H7 (cell line): ENCODE data around the gene SRSF2. TPM values are rescaled to one million over a fixed set of nuclear protein-coding genes. Genes with fewer than 3 reads are reported as not detected.

Source experiments
- DNase-seq: peaks from one replicate; pipeline ENCODE4 v3.0.0; 2012
- H3K27me3 ChIP-seq: 2 replicates; pipeline ENCODE4 v1.6.0; 2011; ENCODE audit warnings: mild to moderate bottlenecking, low read length; ENCODE audit not compliant: control insufficient read depth, insufficient read depth
- H3K36me3 ChIP-seq: replicated peaks from 2 replicates; pipeline ENCODE4 v1.5.1; 2011; ENCODE audit warnings: low read length; ENCODE audit not compliant: control insufficient read depth, insufficient read depth
- H3K4me3 ChIP-seq: 2 replicates; pipeline ENCODE4 v1.5.1; 2011; ENCODE audit warnings: low read depth, mild to moderate bottlenecking, control low read depth, low read length, moderate library complexity; ENCODE audit not compliant: insufficient read depth
- total RNA-seq: library from RNA; depleted of rRNA; stranded (reverse); fragments of >200 nt; shearing (Covaris generic); gene quantifications from 2 replicates; pipeline ENCODE4 v1.2.3, GENCODE V29; 2014; rRNA removed

SRSF2 gene
- 327 and 489 TPM in 2 replicates for total RNA-seq

- Histone ChIP-seq H3K4me3 (peak within 1 kb of the TSS; percentile 98), H3K27me3 (no peaks in the 10 kb centered on the region), H3K36me3 (peaks cover 31% of the 10 kb centered on the region)
- peak; percentile 99 for DNase-seq
These were observed at the start of gene SRSF2 for GRCh38 chr17:76737082-76737675. Gene SRSF2, minus strand, starts transcription at chr17:76737331. Its CDS starts 171 bp downstream, at chr17:76737160.

- H3K4me3 ChIP-seq = no peak overlapping the region
- no peaks in the 10 kb centered on the region; the same call in 1 of the 2 replicates for H3K36me3 ChIP-seq
- no peak for DNase-seq
- H3K27me3 ChIP-seq = no peaks in the 10 kb centered on the region
These were observed 47.8 kb upstream of the SRSF2 start for GRCh38 chr17:76784926-76785325.

DNA sequence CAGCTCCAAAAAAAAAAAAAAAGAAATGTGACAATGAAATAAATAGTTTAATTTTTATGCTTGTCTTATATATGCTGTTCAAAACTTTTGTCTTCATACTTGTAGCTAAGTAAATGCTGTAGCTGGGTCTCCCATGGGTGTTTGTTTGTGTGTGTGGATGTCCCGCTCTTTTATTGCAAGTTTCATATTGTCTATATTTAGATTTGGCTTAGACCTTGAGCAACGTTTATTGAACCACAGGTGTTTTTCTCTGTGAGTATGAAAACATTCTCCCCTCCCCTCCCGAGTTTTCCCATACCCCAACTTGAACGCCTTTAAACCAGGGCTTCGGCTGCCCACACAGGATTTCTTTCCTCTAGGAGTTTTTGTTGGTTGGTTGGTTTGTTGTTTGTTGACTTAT lies 46.0 kb upstream of the SRSF2 start:
- Histone ChIP-seq H3K27me3 (no peaks in the 10 kb centered on the region), H3K4me3 (no peak overlapping the region), H3K36me3 (peaks cover 1% of the 10 kb centered on the region; the same call in 1 of the 2 replicates)
- DNase-seq = no peak

GRCh38 chr17:76781056-76781982 lies 44.2 kb upstream of the SRSF2 start:
- DNase-seq = peak; percentile 43

GRCh38 chr17:76775021-76775600 lies 38.0 kb upstream of the SRSF2 start:
- Histone ChIP-seq H3K4me3 (no peak overlapping the region), H3K27me3 (no peaks in the 10 kb centered on the region), H3K36me3 (peaks cover 5% of the 10 kb centered on the region)
- no peak for DNase-seq

More at GRCh38 chr17:76781056-76781982, 44.2 kb upstream of the SRSF2 start:
- Histone ChIP-seq H3K4me3 (no peak overlapping the region), H3K36me3 (peaks cover 3% of the 10 kb centered on the region), H3K27me3 (no peaks in the 10 kb centered on the region)

DNA sequence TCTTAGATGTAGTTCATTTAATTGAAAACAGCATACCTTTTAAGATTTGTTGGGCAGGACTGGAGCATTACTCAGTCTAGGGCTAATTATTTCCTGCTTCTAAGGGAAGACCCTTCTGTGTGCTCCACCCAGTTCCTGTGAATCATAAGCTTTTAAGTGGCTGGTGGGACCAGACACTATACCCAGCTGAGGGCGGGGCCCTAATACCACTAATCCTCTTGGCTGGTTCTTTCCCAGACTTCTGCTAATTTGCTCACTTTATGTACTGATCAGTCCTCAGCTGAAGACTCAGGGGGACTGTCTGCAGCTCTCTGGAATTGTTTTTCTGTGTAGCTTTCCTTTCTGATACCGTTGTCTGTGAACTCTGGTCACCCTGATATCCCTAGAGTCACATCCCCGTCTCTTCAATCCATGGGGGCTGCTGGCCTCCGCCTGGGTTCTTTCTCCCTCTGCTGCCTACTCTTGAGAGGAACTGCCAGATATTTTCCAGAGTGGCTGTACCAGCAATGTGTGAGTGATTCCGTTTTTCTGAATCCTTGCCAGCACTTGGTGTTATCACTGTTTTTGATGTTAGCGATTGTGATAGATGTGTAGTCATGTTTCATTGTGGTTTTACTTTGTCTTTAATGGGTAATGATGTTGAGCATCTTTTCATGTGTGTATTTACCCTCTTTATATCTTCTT lies 35.9 kb upstream of the SRSF2 start:
- Histone ChIP-seq H3K27me3 (no peaks in the 10 kb centered on the region), H3K36me3 (peaks cover 4% of the 10 kb centered on the region), H3K4me3 (no peak overlapping the region)
- DNase-seq = no peak

- no peak for DNase-seq
- no peak overlapping the region for H3K4me3 ChIP-seq
These were observed 21.4 kb upstream of the SRSF2 start for GRCh38 chr17:76758570-76758969.

DNA sequence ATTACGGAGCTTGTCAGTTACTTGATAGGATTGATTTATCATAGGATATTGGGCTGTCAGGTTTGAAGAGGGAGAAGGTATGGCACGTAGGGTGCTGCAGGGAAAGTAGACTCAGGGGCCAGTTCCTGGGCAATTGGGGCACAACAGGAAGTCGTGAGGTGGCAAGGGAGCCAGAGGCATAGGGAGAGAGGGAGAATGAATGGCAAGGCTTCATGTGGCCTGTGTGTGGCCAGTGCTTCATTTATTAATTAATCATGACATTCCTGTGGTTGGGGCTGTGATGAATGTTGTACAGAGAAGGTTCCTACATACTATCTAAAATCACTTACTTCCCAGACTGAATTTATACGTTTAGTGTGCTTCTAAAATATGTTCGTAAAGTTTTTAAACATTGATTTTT lies 20.1 kb upstream of the SRSF2 start:
- no peak overlapping the region for H3K4me3 ChIP-seq
- H3K27me3 ChIP-seq = no peaks in the 10 kb centered on the region
- DNase-seq = no peak
- H3K36me3 ChIP-seq = peaks cover 2% of the 10 kb centered on the region; the same call in 1 of the 2 replicates

More at GRCh38 chr17:76758570-76758969, 21.4 kb upstream of the SRSF2 start:
- H3K36me3 ChIP-seq = peaks cover 2% of the 10 kb centered on the region; the same call in 1 of the 2 replicates
- no peaks in the 10 kb centered on the region for H3K27me3 ChIP-seq

DNA sequence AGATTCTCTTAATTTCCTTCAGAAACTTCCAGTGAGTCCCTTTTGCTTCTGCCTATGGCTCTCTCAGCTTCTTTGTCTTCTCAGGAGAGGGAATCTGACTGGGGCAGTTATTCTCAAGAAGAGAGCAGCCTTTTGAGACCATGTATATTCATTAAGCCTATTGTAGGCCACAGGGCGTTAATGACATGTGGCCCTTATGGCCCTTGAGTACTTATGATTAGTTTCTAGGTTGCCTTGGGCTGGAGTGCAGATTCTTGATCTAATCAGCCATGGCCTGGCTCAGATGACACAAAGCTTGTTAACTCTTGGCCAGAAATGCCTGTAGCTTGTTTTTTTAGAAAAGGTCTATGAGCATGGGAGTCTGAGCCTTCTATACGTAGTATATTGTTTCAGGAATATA lies 18.2 kb upstream of the SRSF2 start:
- no peak for DNase-seq
- Histone ChIP-seq H3K36me3 (peaks cover 2% of the 10 kb centered on the region; the same call in 1 of the 2 replicates), H3K4me3 (no peak overlapping the region), H3K27me3 (no peaks in the 10 kb centered on the region)

DNA sequence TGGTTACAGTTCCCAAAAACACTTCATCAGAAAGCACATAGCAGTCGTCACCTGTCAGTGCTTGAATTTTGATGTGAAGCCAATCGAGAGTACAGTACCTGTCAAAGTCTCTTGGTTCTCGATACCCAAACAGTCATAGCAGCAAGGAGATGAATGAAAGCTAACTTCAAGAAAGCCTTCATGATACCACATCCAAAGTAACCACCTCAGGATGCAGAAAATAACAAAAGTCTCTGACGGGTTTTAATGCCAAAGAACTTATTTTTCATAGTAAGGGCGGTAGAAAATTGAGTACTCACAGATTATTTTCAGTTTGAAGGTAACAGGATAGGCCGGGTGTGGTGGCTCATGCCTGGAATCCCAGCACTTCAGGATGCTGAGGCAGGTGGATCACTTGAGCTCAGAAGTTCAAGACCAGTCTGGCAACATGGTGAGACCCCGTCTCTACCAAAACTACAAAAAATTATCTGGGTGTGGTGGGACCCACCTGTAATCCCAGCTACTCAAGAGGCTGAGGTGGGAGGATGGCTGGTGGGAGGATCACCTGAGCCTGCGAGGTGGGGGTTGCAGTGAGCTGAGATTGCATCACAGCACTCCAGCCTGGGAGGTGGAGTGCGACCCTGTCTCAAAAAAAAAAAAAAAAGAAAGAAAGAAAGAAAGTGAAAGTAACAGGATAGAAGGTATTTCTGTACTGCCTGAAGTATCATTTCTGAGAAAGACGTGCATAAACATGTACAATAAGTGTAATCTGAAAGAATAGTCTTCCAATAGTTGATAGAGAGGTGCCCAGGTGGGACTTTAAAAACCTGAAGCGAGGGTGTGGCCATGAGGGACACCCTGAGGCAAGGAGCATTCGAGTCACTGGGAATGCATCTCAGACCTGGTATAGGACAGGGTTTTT lies 16.2 kb upstream of the SRSF2 start:
- Histone ChIP-seq H3K36me3 (peaks cover 2% of the 10 kb centered on the region; the same call in 1 of the 2 replicates), H3K4me3 (no peak overlapping the region), H3K27me3 (no peaks in the 10 kb centered on the region)
- no peak for DNase-seq

DNA sequence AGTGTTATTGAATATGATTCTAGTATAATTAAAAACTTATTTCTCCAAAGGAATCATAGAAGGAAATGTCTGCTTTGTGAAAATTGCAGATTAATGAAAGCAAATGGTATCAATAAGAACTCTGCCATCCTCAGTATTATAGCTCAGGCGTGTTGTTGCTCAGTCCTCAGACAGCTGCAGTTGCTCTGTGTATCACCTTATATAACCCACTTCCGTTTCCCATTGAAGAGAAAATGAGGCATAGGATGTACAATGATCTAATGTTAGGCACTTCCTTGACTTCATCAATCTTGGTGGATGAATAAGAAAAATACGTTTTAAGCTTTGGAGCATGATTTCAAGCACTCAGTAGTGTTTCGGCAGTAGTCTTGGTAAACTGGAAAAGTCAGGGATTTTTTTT lies 14.9 kb upstream of the SRSF2 start:
- Histone ChIP-seq H3K27me3 (no peaks in the 10 kb centered on the region), H3K4me3 (no peak overlapping the region), H3K36me3 (peaks cover 2% of the 10 kb centered on the region; the same call in 1 of the 2 replicates)
- no peak for DNase-seq

DNA sequence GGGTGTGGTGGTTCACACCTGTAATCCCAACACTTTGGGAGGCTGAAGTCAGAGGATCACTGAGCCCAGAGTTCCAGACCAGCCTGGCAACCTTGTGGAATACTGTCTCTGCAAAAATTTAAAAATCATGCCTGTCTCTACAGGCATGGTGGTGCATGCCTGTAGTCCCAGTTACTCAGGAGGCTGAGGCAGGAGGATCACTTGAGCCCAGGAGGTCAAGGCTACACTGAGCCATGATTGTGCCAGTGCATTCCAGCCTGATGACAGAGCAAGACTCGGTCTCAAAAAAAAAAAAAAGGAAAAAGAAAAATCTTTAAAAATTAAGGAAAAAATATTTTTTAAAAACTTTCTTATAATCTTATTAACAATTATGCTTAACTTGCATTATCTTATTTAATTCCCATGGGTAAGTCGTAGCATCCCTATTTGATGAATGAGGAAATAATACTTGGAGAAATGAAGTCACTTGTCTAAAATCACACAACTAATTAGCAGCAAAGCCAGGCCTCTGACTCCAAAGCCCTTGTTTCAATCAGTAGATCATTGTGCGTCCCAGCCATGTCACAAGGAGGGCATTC lies 14.4 kb upstream of the SRSF2 start:
- no peaks in the 10 kb centered on the region; the same call in 1 of the 2 replicates for H3K36me3 ChIP-seq
- no peak for DNase-seq
- H3K4me3 ChIP-seq = no peak overlapping the region
- no peaks in the 10 kb centered on the region for H3K27me3 ChIP-seq

- DNase-seq = no peak
- H3K4me3 ChIP-seq = no peak overlapping the region
- H3K27me3 ChIP-seq = no peaks in the 10 kb centered on the region
- H3K36me3 ChIP-seq = peaks cover 8% of the 10 kb centered on the region
These were observed 11.5 kb upstream of the SRSF2 start for GRCh38 chr17:76748657-76749056.
